Cardiac ventricle fibroblast (primary cell): Measurements from ENCODE around the gene SIK2. TPM values are rescaled to one million over a fixed set of nuclear protein-coding genes. Genes with fewer than 3 reads are reported as not detected.

Experiments used
- total RNA-seq: library from RNA; depleted of rRNA; stranded (reverse); fragments of >200 nt; gene quantifications from 2 replicates; pipeline ENCODE4 v1.2.3, GENCODE V29; 2015

Gene SIK2
- total RNA-seq, result 14.6 and 15.1 TPM in 2 replicates

DNA sequence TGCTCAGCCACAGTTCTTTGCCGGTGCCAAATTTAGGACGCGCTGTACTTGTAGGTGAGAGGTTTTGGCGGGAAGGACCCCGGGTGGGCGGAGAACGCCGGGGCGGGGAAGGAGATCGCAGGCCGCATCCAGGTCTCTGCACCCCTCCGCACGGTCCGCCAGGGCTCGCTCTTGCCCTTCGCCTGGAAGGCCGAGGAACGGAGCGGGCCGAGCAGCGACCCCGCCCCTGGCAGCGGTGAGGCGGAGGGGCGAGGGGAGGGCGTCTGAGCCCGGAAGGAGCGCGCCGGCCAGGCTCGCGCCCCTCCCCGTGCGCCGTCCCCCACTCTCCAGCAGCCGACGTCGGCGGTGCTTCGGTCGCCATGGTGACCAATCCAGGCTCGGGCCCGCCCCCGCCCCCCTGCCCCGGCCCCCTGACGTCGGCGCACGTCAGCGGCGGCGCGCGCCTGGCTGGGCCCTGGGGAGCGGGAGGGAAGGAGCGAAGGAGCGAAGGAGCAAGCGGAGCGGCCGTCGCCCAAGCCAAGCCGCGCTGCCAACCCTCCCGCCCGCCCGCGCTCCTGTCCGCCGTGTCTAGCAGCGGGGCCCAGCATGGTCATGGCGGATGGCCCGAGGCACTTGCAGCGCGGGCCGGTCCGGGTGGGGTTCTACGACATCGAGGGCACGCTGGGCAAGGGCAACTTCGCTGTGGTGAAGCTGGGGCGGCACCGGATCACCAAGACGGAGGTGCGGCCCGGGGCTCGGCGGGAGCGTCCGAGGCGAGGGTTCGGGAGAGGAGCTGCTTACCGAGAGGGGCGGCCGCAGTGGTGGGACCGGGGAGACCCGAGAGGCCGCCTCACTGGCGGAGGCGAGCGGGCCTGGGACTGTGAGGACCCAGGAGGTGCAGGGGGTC, at the start of gene SIK2:
SIK2 (plus strand) TSS at position 471 of the 886 bp plus-strand sequence; CDS start at position 586, 115 bp downstream.

DNA sequence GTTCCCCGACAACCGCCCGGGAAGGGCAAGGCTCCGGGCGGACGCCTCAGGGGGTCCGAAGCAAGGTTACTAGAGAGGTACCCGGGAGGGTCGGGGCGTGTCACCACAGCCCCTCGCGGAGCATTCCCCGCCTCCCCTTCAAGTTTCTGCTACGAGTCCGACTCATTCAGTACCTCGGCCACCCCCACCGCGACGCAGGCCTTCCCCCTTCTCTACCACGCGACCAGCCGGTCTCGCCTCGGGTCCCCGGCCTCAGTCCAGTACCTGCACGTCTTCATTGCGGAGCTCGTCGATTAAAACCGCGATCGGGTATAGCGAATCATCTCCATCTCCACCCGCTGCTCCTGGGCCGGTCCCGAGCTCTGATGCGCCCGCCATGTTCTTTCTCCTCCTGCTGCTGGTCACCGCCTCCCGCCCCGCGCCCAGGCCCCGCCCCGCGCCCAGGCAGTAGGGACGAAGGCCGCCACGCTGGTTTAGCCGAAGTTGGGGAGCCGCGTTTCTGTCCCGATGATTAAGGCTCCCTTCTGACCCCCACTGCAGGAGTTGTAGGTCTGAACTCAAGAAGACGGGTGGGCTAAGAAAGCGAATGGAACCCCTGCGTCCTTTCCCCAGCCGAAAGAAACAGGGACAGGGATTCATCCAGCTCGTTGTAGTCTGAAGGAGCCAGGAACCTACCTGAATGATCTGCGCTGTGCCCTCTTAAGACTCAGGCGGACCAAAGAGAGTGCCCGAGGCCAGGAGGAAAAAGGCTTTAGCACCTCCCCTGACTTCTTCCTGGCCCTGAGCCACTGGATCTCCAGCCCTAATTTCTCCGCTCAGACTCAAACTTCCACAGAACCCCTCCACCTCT, 164.0 kb downstream of the SIK2 start, which contains the start of gene PPP2R1B:
PPP2R1B (minus strand) TSS at position 406 of the 850 bp plus-strand sequence; CDS start at position 378, 28 bp downstream.

Other genes starting within 250 kb of the SIK2 start
- not detected in 2 replicates for gene POU2AF1, start 223.2 kb upstream of the SIK2 start, total RNA-seq
- not detected in 2 replicates for gene BTG4, start 90.1 kb upstream of the SIK2 start, total RNA-seq
- not detected in 2 replicates for gene HOATZ, start 87.7 kb upstream of the SIK2 start, total RNA-seq
- 3.9 and 4.1 TPM in 2 replicates for gene LAYN, start 61.7 kb upstream of the SIK2 start, total RNA-seq
- gene PPP2R1B, start 163.9 kb downstream of the SIK2 start, total RNA-seq, result 6.2 and 12.4 TPM in 2 replicates